ENCODE results near the gene SMIM33.
"Not testable (repeated sequence)": the region's sequence is repeated elsewhere in the genome, so short reads cannot be mapped to it uniquely, and the experiment has no call there.

Gene SMIM33

DNA sequence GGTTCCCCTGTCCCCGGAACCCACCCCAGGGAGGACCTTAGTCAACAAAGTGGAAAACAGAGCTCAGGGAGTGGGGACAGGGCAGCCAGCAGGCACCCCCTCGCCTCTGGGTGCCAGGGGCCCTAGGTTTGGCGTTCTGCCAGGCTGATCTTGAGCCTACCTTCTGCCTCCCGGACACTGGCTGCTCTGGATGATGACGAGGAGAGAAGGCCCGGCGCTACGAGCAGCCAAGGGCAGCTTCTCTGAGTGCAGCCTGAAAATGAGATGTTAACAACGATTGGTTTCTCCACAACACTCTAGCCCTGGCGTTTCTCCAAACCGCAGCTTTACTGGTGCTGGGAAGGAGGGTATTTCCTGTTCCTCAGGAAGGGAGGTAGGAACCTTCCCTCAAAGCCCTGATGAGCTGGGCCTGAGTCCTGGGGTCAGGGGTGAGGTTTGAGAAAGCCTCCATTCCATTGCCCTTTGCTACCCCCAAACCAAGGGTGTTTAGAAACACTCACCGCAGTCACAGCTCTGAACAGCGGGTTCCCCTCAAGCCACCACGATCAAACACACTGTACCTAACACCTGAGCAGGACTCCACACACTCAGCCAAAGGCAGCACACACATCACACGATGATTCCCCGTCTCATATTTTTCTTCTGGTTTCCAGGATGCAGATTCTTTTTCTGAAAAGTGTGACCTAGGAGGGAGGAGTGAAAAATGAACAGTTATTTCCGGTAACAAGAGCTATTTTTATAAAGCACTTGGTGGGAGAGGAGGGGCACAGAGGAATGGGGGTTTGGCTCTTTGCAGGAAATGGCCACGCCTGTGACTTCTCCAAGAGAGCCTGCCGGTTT lies 11.5 kb downstream of the SMIM33 start, which contains the start of gene STING1:
Gene STING1 (minus strand): TSS at position 709 of the 840 bp plus-strand sequence. CDS start 1,054 bp downstream, outside the sequence.
- peak; percentile 83 for DNase-seq (ENCODE audit: low spot score)

- not testable (repeated sequence) for DNase-seq (ENCODE audit: low spot score)
Observed at GRCh38 chr5:139482890-139483208, 12.0 kb downstream of the SMIM33 start.

DNA sequence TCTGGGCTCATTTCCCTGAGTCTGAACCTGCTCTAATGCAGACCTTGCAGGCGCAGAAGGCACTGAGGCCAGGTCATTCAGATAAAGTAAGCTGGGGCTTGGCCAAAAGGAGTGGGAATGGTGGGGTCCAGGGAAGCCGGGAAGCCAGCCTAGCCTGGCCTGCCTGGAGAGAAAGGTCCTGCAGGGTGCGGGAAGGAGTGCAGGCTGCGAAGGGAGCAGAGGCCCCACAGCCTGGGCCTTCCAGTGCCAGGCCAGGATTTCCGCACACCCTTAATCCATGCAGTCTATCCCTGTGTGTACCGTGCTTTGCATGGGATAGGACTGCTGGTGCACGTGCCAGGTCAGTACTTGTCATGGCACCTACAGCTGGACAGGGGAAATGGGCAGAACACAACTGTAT lies 15.4 kb downstream of the SMIM33 start:
- DNase-seq (ENCODE audit: low spot score), result no peak

- DNase-seq (ENCODE audit: low spot score), result no peak
Observed at GRCh38 chr5:139488260-139488659, 17.5 kb downstream of the SMIM33 start.

GRCh38 chr5:139492700-139493192 lies 21.9 kb downstream of the SMIM33 start:
- no peak for DNase-seq (ENCODE audit: low spot score)

DNA sequence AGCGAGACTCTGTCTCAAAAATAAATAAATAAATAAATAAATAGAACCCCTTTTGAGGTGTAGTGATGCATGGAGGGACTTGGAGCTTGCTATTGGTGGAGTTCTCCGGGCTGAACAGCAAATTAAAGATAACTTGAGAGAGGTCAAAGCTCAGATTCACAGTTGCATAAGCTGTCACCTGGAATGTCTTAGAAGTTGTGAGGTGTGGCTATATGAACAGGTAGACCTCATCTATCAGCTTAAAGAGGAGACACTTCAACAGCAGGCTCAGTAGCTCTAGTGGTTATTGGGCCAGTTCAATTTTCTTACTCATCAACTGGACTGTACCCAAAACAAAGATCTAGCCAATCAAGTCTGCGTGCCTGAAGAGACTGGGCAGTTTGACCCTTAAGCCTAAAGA lies 23.5 kb downstream of the SMIM33 start:
- DNase-seq (ENCODE audit: low spot score), result no peak

- peak; percentile 59 for DNase-seq (ENCODE audit: low spot score)
Observed at GRCh38 chr5:139494832-139495231, 24.0 kb downstream of the SMIM33 start.

GRCh38 chr5:139495638-139496435 lies 25.0 kb downstream of the SMIM33 start:
- DNase-seq (ENCODE audit: low spot score), result peak; percentile 90

DNA sequence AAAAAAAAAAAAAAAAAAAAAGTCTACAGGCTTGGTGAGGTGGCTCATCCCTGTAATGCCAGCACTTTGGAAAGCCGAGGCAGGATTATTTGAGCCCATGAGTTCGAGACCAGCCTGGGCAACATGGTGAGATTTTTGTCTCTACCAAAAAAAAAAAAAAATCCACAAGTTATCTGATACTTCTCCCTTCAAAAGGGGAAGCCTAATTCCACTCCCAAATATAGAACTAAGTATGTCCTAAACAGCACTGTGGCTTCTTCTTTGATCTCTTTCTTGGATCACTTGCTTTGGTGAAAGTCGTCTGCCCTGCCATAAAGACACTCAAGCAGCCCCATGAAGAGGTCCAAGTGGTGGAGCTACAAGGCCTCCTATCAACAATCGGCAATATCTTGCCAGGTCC lies 30.6 kb downstream of the SMIM33 start:
- no peak for DNase-seq (ENCODE audit: low spot score)

DNA sequence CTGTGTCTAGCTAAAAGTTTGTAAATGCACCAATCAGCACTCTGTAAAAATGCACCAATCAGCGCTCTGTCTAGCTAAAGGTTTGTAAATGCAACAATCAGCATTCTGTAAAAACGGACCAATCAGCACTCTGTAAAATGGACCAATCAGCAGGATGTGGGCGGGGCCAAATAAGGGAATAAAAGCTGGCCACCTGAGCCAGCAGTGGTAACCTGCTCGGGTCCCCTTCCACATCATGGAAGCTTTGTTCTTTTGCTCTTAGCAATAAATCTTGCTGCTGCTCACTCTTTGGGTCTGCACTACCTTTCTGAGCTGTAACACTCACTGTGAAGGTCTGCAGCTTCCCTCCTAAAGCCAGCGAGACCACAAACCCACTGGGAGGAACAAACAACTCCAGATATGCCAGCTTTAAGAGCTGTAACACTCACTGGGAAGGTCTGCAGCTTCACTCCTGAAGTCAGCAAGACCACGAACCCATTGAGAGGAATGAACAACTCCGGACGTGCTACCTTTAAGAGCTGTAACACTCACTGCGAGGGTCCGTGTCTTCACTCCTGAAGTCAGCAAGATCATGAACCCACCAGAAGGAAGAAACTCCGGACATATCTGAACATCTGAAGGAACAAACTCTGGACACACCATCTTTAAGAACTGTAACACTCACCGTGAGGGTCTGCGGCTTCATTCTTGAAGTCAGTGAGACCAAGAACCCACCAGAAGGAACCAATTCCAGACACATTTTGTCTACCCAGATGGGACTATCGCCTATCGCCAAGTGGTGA lies 32.4 kb downstream of the SMIM33 start:
- not testable (repeated sequence) for DNase-seq (ENCODE audit: low spot score)

GRCh38 chr5:139503879-139504278 lies 33.1 kb downstream of the SMIM33 start:
- DNase-seq (ENCODE audit: low spot score), result not testable (repeated sequence)

DNA sequence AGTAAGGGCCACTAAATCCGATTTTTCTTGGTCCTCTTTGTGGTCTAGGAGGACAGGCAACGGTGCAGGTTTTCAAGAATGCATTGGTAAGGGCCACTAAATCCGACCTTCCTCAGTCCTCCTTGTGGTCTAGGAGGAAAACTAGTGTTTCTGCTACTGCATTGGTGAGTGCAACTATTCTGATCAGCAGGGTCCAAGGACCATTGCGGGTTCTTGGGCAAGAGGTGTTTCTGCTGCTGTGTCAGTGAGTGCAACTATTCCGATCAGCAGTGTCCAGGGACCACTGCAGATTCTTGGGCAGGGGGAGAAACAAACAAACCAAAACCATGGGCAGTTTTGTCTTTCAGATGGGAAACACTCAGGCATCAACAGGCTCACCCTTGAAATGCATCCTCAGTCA lies 33.9 kb downstream of the SMIM33 start:
- DNase-seq (ENCODE audit: low spot score), result not testable (repeated sequence)

DNA sequence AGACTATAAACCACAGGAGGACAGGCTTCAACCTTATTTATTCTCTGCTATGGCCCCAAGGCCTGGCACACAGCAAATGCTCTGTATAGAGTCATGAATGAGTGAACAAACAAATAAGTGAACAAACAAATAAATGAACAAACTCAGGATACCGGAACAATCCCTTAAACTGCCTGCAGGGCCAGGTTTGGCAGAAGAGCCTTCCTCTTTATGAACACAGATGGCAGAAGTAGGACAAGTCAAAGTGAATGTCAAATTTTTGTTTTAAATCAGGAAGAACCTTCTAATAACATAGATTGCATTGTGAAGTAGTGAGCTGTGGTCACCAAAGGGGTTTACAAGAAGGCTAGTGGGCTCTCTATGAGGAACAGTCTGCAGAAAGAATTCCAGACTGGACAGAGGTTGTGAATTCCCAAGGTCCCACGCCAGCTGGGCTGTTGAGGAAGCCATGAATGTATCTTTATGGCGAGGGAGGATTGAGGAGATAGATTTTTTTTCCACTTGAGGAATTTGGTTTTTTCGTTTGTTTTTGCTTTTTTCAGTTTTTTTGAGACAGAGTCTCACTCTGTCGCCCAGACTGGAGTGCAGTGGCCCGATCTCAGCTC lies 42.1 kb downstream of the SMIM33 start:
- no peak for DNase-seq (ENCODE audit: low spot score)

- DNase-seq (ENCODE audit: low spot score), result peak; percentile 75
Observed at GRCh38 chr5:139513434-139513833, 42.6 kb downstream of the SMIM33 start.

DNA sequence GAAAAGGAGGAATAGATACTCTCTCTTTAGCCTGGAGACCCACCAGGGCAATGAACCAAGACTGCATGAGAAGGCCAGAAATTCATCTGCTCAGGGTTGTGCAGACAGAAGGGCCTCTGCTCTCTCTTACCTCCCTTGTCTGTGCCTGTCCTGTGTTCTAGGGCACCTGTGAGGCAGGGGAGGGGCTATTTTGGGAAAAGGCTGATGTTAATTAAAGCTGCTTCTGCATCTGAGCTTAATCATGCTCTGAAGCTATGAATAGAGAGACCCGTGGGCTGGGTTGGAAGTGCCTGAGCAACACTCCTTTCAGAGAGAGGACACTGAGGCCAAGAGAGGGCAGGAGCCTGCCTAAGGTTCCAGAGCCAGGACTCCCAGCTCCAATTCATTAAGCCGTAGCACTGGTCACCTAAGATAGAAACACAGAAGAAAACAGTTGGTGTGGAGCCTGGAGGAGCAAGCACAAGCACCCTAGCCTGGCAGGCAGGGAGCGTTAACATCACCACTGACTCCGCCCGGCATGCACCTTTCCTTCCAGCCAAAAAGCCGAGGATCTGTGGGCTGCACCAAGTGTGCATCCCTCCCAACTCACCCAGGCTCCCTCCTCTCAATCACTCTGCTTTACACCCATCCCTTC lies 43.2 kb downstream of the SMIM33 start:
- no peak for DNase-seq (ENCODE audit: low spot score)

DNA sequence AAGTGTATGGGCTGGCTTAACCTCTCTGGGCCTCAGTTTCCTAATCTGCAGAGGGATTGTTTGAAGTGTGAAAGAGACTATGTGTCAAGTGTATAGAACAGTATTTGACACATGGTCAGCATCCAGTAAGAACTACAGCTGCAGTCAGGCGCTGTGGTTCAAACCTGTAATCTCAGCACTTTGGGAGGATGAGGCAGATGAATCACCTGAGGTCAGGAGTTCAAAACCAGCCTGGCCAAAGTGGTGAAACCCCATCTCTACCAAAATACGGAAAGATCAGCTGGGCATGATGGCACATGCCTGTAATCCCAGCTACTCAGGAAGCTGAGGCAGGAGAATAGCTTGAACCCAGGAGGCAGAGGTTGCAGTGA lies 43.7 kb downstream of the SMIM33 start:
- no peak for DNase-seq (ENCODE audit: low spot score)

GRCh38 chr5:139517683-139518564 lies 47.1 kb downstream of the SMIM33 start:
- DNase-seq (ENCODE audit: low spot score), result peak; percentile 89

Measured in kidney capillary endothelial cell (primary cell).